ENCODE measurements around the gene HPSE2.
"Not testable (repeated sequence)": the region's sequence is repeated elsewhere in the genome, so short reads cannot be mapped to it uniquely, and the experiment has no call there.

GRCh38 chr10:98908247-98908646 lies 327.4 kb downstream of the HPSE2 start:
- TF ChIP-seq, protein P1, sequence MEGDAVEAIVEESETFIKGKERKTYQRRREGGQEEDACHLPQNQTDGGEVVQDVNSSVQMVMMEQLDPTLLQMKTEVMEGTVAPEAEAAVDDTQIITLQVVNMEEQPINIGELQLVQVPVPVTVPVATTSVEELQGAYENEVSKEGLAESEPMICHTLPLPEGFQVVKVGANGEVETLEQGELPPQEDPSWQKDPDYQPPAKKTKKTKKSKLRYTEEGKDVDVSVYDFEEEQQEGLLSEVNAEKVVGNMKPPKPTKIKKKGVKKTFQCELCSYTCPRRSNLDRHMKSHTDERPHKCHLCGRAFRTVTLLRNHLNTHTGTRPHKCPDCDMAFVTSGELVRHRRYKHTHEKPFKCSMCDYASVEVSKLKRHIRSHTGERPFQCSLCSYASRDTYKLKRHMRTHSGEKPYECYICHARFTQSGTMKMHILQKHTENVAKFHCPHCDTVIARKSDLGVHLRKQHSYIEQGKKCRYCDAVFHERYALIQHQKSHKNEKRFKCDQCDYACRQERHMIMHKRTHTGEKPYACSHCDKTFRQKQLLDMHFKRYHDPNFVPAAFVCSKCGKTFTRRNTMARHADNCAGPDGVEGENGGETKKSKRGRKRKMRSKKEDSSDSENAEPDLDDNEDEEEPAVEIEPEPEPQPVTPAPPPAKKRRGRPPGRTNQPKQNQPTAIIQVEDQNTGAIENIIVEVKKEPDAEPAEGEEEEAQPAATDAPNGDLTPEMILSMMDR (IDR thresholded peaks at IDR 0.05) = not testable (repeated sequence)
- not testable (repeated sequence) for TF ChIP-seq POLR2A (IDR thresholded peaks at IDR 0.05; ENCODE audit: low read length); USF2 (IDR thresholded peaks at IDR 0.05); SMC3 (IDR thresholded peaks at IDR 0.05); JUN (IDR thresholded peaks at IDR 0.05); ZSCAN20 (CRISPR knock-in tag; IDR thresholded peaks at IDR 0.05); ESRRA (IDR thresholded peaks at IDR 0.05; ENCODE audit: borderline replicate concordance, low read length); RAD21 (conservative IDR thresholded peaks at IDR 0.05 in 1 of 2, IDR thresholded peaks at IDR 0.05 in 1 of 2); MYC (IDR thresholded peaks at IDR 0.05; ENCODE audit: borderline replicate concordance, low read length); SREBF2 (IDR thresholded peaks at IDR 0.05); POLR2AphosphoS2 (conservative IDR thresholded peaks at IDR 0.05; ENCODE audit: low read length); FOSB (CRISPR knock-in tag; IDR thresholded peaks at IDR 0.05); RFX5 (IDR thresholded peaks at IDR 0.05); NFE2L2 (conservative IDR thresholded peaks at IDR 0.05; ENCODE audit: low read length)

Data from A549 (cell line).